SH-SY5Y (cell line): ENCODE measurements around the gene SPAG9.

ENCODE experiments used
- GATA2 ChIP-seq: IDR thresholded peaks from 2 replicates; pipeline ENCODE4 v1.6.1; 2011; ENCODE audit warnings: mild to moderate bottlenecking, low read depth, low read length
- GATA3 ChIP-seq: IDR thresholded peaks from 2 replicates; pipeline ENCODE4 v1.6.1; 2011; ENCODE audit warnings: low read depth, mild to moderate bottlenecking, low read length, moderate library complexity

DNA sequence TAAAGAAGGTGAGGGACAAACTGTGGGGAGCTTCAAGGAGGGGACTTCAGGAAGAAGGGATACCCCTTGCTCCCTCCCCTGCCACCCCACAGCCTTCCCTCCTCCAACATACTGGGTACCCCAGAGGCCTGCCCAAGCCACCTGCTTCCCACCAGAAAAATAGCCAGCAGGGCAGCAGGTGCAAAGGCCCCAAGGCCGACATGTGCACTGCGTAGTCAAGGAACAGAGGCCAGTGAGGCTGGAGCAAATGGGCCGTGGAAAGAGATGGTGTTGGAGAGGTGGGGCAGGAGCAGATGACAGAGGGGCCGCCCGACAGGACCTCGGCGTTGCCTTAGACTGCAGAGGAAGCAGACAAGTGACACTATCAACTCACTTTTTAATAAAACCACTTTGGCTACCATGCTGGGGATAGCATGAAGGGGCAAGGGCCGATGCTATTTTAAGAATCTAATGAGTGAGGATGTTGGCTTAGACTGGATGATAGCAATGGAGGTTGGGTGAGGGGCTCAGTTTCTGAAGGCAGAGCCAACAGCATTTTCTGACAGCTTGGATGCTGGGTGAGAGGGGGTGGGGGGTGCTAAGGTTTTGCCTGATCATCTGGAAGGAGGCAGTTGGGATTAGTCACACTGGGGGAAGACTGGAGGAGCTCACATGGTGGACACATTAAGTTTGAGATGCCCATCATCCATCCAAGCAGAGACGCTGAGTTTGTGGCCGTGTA, 181.7 kb downstream of the SPAG9 start:
- TF ChIP-seq GATA3 (no peak), GATA2 (no peak)
